Measurements from ENCODE around the gene HRH2. TPM values are rescaled to one million over a fixed set of nuclear protein-coding genes. Genes with fewer than 3 reads are reported as not detected.

HRH2 gene
- total RNA-seq, 1 donor from 2014 or later: 2.9 TPM

GRCh38 chr5:175681968-175682340 is 24.1 kb downstream of the HRH2 start:
- TF ChIP-seq, protein P1, sequence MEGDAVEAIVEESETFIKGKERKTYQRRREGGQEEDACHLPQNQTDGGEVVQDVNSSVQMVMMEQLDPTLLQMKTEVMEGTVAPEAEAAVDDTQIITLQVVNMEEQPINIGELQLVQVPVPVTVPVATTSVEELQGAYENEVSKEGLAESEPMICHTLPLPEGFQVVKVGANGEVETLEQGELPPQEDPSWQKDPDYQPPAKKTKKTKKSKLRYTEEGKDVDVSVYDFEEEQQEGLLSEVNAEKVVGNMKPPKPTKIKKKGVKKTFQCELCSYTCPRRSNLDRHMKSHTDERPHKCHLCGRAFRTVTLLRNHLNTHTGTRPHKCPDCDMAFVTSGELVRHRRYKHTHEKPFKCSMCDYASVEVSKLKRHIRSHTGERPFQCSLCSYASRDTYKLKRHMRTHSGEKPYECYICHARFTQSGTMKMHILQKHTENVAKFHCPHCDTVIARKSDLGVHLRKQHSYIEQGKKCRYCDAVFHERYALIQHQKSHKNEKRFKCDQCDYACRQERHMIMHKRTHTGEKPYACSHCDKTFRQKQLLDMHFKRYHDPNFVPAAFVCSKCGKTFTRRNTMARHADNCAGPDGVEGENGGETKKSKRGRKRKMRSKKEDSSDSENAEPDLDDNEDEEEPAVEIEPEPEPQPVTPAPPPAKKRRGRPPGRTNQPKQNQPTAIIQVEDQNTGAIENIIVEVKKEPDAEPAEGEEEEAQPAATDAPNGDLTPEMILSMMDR (conservative IDR thresholded peaks at IDR 0.05): no peak
- no peak for DNase-seq (ENCODE audit: extremely low spot score, unreplicated experiment)
- Mint-ChIP-seq H3K27ac (no peak overlapping the region), H3K9me3 (no peaks in the 10 kb centered on the region), H3K27me3 (peaks cover 37% of the 10 kb centered on the region), H3K4me1 (ENCODE audit: unreplicated experiment) (no peaks in the 10 kb centered on the region), H3K4me3 (no peak overlapping the region), H3K36me3 (no peaks in the 10 kb centered on the region)

DNA sequence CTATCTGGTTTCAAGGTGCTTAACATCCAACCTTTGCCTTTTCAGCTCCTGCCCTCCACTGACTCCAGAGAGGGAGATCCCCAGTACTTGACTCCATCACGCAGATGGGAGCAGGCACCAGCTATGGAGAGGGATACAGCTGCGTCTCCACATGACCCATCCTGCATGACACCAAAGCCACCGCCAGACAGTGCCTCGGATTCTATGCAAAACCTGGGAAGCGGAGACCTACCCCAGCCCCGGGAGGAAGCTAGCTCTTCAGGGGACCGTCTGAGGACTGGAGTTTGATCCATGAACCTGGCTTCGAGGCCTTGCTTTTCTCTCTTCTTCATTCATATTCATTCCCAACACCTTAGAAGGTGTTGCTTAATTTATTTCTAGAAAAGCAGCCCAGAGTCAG is 24.8 kb downstream of the HRH2 start:
- H3K27me3 Mint-ChIP-seq: peaks cover 37% of the 10 kb centered on the region
- H3K4me1 Mint-ChIP-seq (ENCODE audit: unreplicated experiment): no peaks in the 10 kb centered on the region
- TF ChIP-seq, protein P1 (conservative IDR thresholded peaks at IDR 0.05): no peak
- no peak for DNase-seq (ENCODE audit: extremely low spot score, unreplicated experiment)
- H3K9me3 Mint-ChIP-seq: no peaks in the 10 kb centered on the region
- H3K27ac Mint-ChIP-seq: no peak overlapping the region
- H3K4me3 Mint-ChIP-seq: no peak overlapping the region
- H3K36me3 Mint-ChIP-seq: no peaks in the 10 kb centered on the region

DNA sequence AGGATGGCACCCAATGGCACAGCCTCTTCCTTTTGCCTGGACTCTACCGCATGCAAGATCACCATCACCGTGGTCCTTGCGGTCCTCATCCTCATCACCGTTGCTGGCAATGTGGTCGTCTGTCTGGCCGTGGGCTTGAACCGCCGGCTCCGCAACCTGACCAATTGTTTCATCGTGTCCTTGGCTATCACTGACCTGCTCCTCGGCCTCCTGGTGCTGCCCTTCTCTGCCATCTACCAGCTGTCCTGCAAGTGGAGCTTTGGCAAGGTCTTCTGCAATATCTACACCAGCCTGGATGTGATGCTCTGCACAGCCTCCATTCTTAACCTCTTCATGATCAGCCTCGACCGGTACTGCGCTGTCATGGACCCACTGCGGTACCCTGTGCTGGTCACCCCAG is 25.4 kb downstream of the HRH2 start:
- Mint-ChIP-seq H3K4me3 (no peak overlapping the region), H3K27ac (no peak overlapping the region), H3K27me3 (peaks cover 37% of the 10 kb centered on the region), H3K36me3 (no peaks in the 10 kb centered on the region), H3K4me1 (ENCODE audit: unreplicated experiment) (no peaks in the 10 kb centered on the region), H3K9me3 (no peaks in the 10 kb centered on the region)
- TF ChIP-seq, protein P1 (conservative IDR thresholded peaks at IDR 0.05): no peak
- no peak for DNase-seq (ENCODE audit: extremely low spot score, unreplicated experiment)

DNA sequence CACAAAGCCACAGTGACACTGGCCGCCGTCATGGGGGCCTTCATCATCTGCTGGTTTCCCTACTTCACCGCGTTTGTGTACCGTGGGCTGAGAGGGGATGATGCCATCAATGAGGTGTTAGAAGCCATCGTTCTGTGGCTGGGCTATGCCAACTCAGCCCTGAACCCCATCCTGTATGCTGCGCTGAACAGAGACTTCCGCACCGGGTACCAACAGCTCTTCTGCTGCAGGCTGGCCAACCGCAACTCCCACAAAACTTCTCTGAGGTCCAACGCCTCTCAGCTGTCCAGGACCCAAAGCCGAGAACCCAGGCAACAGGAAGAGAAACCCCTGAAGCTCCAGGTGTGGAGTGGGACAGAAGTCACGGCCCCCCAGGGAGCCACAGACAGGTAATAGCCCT is 26.1 kb downstream of the HRH2 start:
- Mint-ChIP-seq H3K27me3 (peaks cover 34% of the 10 kb centered on the region), H3K4me3 (no peak overlapping the region), H3K27ac (no peak overlapping the region), H3K4me1 (ENCODE audit: unreplicated experiment) (no peaks in the 10 kb centered on the region), H3K36me3 (no peaks in the 10 kb centered on the region), H3K9me3 (no peaks in the 10 kb centered on the region)
- TF ChIP-seq, protein P1 (conservative IDR thresholded peaks at IDR 0.05): no peak
- DNase-seq (ENCODE audit: extremely low spot score, unreplicated experiment): no peak

GRCh38 chr5:175684931-175685330 is 27.1 kb downstream of the HRH2 start:
- Mint-ChIP-seq H3K4me3 (no peak overlapping the region), H3K27ac (no peak overlapping the region), H3K9me3 (no peaks in the 10 kb centered on the region), H3K36me3 (no peaks in the 10 kb centered on the region), H3K4me1 (ENCODE audit: unreplicated experiment) (no peaks in the 10 kb centered on the region), H3K27me3 (peaks cover 32% of the 10 kb centered on the region)
- TF ChIP-seq, protein P1 (conservative IDR thresholded peaks at IDR 0.05): no peak
- DNase-seq (ENCODE audit: extremely low spot score, unreplicated experiment): no peak

DNA sequence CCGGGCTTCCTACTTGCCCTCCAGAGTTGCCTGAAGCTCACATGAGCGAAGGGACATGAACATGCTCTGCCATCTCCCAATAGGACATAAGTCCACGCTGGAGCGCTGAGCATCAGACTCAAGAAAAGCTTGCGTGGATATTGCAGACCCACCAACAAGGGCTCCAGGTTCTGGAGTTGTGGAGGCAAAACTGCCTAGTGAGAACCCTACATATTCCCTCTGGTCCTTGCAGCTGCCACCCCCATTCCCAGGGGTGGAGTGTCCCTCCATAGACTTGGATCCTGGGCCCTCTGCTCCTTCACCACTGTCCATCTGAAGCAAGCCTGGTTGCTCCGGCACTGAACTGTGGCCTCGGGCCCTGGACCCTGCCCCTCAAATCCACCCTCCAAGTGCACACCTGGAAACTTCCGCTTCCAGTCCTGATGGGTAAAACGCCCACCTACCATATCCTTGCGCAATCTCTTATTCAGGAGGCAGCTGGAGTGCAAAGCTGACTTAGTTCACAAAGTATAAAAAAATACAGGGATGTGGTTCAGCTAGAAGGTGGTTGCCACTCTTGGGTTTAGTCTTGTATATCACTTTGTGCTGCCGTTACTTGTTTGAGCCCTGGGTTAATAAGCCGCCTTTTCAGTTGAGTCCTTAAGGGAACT is 28.0 kb downstream of the HRH2 start:
- H3K9me3 Mint-ChIP-seq: no peaks in the 10 kb centered on the region
- H3K36me3 Mint-ChIP-seq: no peaks in the 10 kb centered on the region
- no peak overlapping the region for H3K27ac Mint-ChIP-seq
- TF ChIP-seq, protein P1 (conservative IDR thresholded peaks at IDR 0.05): no peak
- peaks cover 32% of the 10 kb centered on the region for H3K27me3 Mint-ChIP-seq
- H3K4me3 Mint-ChIP-seq: no peak overlapping the region
- no peak for DNase-seq (ENCODE audit: extremely low spot score, unreplicated experiment)
- H3K4me1 Mint-ChIP-seq (ENCODE audit: unreplicated experiment): no peaks in the 10 kb centered on the region
